Neural progenitor cell (in vitro differentiated cells): ENCODE data around the gene NOG.

Experiments
- CTCF ChIP-seq: fragments of 200-600 bp; sonication (generic); IDR thresholded peaks from 2 replicates; pipeline ENCODE4 v1.5.1; 2017; ENCODE audit warnings: antibody characterized with exemption, mild to moderate bottlenecking
- EZH2 ChIP-seq: fragments of 200-600 bp; sonication (generic); IDR thresholded peaks from 2 replicates; pipeline ENCODE4 v1.6.1; 2017; ENCODE audit warnings: antibody characterized with exemption, mild to moderate bottlenecking, moderate library complexity
- EZH2phosphoT487 ChIP-seq: fragments of 200-600 bp; sonication (generic); IDR thresholded peaks from 2 replicates; pipeline ENCODE4 v1.6.1; 2017; ENCODE audit warnings: antibody characterized with exemption

- TF ChIP-seq CTCF (no peak), EZH2 (no peak), EZH2phosphoT487 (no peak)
These were observed 333 bp upstream of the NOG start for GRCh38 chr17:56593086-56593645.
